ENCODE results near the gene KRT73.

- TF ChIP-seq ARNT (IDR thresholded peaks at IDR 0.05), result no peak
- no peak for TF ChIP-seq NFRKB (IDR thresholded peaks at IDR 0.05)
- TF ChIP-seq SUZ12 (IDR thresholded peaks at IDR 0.05), result no peak
- no peak for TF ChIP-seq ZNF384 (IDR thresholded peaks at IDR 0.05)
- no peak for TF ChIP-seq FOXK2 (IDR thresholded peaks at IDR 0.05)
- no peak for TF ChIP-seq BHLHE40 (IDR thresholded peaks at IDR 0.05; ENCODE audit: borderline replicate concordance)
These were observed 13.5 kb upstream of the KRT73 start for GRCh38 chr12:52631676-52632459.

Data from HEK293T (cell line).